Sigmoid colon (tissue), 4 donors: ENCODE results near the gene UNC79.

Experiments used
- CTCF ChIP-seq, 4 experiments: fragments of 450-650 bp in 3 of 4; fragments of 200-600 bp in 1 of 4; IDR thresholded peaks; one replicate each; pipeline ENCODE4 v1.5.1; 2016 to 2019; ENCODE audit warnings: antibody characterized with exemption in 4 of 4, mild to moderate bottlenecking in 3 of 4, moderate library complexity in 2 of 4
- EP300 ChIP-seq, 4 donors: sonication (generic); formaldehyde crosslinking; IDR thresholded peaks; one replicate each; pipeline ENCODE4 v1.6.1; 2017; ENCODE audit warnings: antibody characterized with exemption in 4 of 4
- POLR2A ChIP-seq, 2 donors: fragments of 450-650 bp; IDR thresholded peaks; one replicate each; pipeline ENCODE4 v1.6.1; 2016; ENCODE audit warnings: antibody characterized with exemption in 2 of 2, mild to moderate bottlenecking in 2 of 2, moderate library complexity in 2 of 2
- POLR2AphosphoS5 ChIP-seq, 4 donors: sonication (generic); formaldehyde crosslinking; IDR thresholded peaks; one replicate each; pipeline ENCODE4 v1.6.1; 2017; ENCODE audit warnings: antibody characterized with exemption in 4 of 4

- TF ChIP-seq CTCF (IDR thresholded peaks at IDR 0.05) (no peak), POLR2A (IDR thresholded peaks at IDR 0.05) (no peak), POLR2AphosphoS5 (IDR thresholded peaks at IDR 0.05) (no peak), EP300 (IDR thresholded peaks at IDR 0.05) (no peak)
Observed at GRCh38 chr14:93496856-93497741, 66.4 kb downstream of the UNC79 start.
